HG02885 (cell line): ENCODE data around the gene MRPL36.
"Not testable (repeated sequence)": the region's sequence is repeated elsewhere in the genome, so short reads cannot be mapped to it uniquely, and the experiment has no call there.

ENCODE experiments used
- ATAC-seq: cut with Tn5 transposase; IDR thresholded peaks from one replicate; pipeline ENCODE4 v1.9.1; 2021; ENCODE audit warnings: mild to moderate bottlenecking; ENCODE audit not compliant: unreplicated experiment, poor library complexity

The MRPL36 gene

GRCh38 chr5:1800472-1801221 lies 1.0 kb upstream of the MRPL36 start:
- peak; percentile 44 for ATAC-seq

GRCh38 chr5:1799110-1799601 lies 481 bp downstream of the MRPL36 start:
- ATAC-seq: peak; percentile 29

DNA sequence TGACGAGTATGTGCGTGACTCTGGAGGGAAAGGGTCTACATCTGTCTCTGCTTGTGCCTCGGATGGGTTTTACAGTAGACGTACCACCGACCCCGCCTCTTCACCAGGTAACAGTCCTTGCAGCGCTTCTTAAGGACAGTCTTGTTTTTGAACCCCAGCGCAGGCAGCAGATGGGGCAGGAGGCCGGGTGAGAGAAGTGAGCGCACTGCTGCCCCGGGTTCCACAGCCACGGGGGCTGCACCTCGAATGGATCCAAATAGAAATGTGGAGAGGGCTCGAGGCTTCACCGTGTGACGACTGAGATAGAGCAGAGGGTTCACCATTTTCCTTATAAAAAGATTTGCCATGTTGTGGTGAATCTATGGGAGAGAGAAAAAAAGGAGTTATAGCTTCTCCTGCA lies 1.0 kb downstream of the MRPL36 start:
- not testable (repeated sequence) for ATAC-seq

- no peak for ATAC-seq
These were observed 1.8 kb downstream of the MRPL36 start for GRCh38 chr5:1797855-1798254.

DNA sequence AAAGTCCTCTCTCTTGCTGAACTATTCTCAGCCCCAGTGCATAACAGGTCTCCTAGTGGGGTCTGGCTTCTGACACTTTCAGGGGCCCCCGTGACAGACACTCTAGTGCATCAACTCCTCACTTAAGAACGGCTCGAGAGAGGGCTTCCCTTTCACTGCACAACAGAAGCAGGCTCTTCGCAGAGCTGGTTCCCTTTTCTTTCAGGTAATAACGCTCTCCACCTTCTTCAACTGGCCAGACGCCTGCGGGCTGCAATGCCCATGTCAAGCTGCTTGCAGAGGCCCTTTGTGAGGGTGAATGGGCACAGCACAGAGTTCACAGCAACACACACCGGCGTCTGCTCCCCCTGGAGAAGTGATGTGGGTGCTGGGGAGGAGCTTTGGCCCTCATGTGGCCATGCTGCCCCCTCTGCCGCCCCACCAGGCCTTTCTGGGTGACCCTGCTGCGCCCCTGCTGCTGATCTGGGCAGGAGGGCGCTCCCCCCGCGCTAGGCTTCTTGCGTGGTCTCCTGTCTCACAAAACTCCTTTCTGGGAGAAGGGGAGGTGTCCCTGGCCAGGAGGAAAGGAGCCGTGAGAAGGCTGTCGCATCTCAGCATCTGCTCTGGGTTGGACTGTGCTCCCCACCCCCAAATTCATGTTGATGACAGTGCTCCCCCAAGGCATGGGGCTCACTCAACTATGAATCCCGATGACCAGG lies 2.4 kb downstream of the MRPL36 start:
- ATAC-seq: no peak

DNA sequence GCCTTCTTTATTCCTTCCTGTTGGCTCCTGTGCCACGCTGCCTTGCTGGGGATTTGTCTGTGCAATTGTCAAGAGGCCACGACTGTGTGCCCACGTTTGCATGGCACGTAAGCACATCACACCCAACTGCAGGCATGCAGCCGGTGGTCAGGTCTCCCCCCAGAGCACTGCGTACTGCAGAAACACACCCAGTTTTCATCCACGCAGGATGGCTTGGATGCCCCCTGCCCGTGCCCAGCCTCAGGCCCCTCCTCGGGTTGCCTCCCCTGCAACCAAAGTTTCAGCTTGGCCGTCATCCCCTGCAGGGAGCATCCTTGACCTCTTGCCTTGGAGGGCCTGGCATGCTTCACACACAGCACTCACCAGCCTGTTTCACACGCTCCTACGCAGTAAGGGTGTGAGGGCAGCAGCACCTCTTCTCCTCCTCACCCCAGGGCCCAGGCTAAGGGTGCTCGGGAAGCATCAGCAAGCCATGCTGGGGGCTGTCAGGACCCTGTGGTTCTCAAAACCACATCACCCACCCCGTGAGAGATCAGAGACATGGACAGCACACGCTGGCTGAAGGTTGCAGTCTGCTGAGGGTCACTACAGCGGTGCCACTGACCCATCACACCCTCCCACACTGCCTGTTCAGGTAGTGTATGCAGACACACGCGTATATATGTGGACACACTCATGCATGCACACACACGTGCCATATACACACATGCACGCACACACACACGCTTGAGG lies 3.1 kb downstream of the MRPL36 start:
- no peak for ATAC-seq

GRCh38 chr5:1795931-1796330 lies 3.7 kb downstream of the MRPL36 start:
- no peak for ATAC-seq

GRCh38 chr5:1795506-1795905 lies 4.1 kb downstream of the MRPL36 start:
- no peak for ATAC-seq

DNA sequence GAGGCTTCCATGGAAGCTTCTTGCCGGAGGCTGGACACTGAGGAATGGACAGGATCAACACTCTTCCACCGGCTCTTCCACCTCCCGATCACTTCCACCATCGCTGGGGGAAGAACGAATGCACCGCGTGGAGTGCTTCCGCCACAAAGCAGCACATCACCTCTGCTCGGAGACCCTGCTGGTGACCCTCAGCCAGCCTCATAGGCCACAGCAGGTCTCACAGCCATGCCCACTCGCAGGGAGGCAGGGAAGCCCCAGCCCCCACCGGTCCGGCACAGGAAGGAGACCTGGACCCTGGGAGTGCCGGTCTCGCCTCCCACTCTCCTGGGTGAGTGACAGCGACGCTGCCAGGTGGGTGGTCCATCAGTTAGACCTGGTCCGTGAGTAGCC lies 4.7 kb downstream of the MRPL36 start:
- ATAC-seq: no peak

DNA sequence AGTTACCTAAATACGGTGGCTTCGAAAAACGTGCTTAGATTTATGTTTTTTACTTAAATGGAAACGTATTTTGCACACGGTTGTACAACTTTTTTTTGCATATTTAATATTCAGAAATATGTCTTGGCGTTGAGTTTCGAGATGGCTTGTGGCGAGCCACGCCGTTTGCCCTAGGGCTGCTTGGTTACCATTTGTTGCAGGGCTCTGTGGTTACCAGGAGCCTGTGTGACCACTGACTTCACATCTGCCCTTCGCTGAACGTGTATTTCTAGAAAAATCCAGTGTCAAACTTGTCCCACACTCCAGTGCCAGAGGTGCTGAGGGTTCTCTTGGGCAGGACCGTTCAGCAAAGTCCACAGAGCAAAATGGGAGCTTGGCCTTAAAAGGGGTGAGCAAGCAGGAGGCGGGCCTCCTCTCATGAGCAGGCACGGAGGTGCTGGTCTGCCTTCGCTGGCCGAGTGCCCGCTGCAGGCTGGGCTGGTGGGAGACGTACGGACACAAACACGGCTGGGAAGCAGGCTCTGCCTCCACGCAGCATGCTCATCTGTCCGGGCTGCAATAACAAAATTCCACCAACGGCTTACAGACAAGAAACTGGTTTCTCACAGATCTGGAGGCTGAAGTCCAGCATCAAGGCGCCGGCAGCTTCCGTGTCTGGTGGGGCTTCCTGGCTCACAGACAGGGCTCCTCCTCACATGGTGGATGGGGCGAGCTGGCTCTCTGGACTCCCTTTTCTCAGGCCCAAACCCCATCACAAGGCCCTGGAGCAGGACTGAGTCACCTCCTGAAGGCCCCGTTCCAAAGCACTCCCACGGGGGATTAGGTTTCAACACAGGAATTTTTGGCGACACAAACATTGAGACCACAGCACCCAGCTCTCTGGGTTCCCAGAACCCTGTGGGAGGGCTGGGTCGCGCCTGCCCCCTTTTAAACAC lies 5.4 kb downstream of the MRPL36 start:
- peak; percentile 28 for ATAC-seq

DNA sequence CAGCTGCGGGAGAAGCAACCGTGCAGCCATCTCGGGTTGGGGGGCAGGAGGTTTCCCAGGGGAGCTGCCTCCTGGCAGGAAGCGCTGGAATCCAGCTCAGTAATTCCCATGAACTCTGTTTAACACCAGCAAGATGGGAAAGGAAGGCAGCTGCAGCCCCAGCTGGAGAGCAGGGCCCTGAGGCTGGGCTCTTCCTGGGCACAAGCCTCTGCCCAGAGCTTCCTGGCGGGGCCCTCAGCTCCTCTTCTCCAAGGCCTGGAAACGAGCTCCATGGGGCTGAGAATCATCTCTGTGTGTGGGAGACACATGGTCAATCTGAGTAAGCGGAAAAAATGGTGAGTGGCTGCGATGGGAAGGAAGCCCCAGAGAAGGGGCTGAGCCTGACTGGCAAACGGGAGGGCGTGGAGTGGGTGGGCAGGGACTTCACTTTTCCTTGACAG lies 6.3 kb downstream of the MRPL36 start:
- no peak for ATAC-seq

DNA sequence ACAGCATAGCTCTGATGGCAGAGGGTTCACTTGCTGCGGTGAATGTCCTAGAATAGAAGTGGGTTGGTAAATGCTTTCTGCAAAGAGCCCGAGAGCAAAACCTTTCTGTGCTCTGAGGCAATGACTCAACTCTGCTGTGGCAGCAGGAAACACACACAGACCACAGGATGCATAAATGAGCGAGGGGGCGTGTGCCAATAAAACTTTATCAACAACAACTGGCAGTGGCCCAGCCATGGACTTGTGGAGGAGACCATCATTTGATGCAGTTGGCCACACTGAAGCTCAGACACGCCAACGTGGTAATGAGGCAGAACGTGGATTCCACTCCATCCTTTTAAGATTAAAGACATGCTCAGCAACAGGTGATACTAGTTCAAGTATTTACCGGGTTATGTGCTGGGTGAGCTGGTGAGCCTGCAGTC lies 6.8 kb downstream of the MRPL36 start:
- ATAC-seq: peak; percentile 95

DNA sequence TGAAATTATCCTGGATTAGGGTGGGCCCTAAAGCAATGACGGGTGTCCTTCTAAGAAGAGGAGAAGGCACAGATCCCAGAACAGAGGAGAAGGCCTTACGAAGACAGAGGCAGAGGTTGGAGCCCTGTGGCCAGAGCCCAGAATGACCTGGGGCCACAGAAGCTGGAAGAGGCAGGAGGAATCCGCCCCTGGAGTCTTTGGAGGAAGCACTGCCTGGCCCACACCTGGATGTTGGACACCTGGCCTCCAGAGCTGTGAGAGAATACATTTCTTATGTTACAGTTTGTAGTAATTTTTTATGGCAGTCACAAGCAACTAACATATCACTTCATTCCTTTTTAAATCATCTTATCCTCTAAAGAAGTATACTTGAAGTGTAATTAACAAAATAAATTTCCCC lies 8.5 kb downstream of the MRPL36 start:
- ATAC-seq: no peak

DNA sequence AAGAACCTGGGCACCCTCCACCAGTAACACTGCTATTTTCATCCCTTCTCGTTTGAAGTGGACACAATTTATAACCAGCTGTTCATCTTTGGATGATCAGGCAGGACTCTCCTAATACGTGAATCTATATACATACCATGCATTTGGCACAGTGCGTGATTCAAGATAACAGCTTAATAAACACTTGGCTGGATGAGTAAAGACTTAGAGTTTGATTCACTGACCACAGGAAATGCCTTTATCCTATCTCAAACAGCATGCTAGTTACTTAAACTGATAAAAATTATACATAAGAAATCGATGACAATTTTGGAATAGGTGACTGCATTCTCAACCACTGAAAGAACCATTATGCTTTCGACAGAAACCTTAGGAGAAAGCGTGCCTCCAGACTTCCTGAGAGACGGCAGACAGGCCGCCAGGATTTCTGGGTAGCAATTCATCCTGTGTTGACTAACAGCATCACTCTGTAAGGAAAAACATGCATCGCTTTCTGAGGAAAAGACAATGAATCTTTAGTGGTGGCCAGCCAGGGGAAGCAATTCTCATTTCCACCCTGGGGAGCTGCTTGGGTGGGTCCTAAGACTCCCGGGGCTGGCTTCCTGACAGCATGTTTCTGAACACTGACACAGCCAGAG lies 9.7 kb downstream of the MRPL36 start:
- ATAC-seq: no peak

GRCh38 chr5:1789438-1789833 lies 10.2 kb downstream of the MRPL36 start:
- ATAC-seq: not testable (repeated sequence)

GRCh38 chr5:1788828-1789227 lies 10.8 kb downstream of the MRPL36 start:
- no peak for ATAC-seq

GRCh38 chr5:1788200-1788599 lies 11.4 kb downstream of the MRPL36 start:
- no peak for ATAC-seq

- ATAC-seq: no peak
These were observed 12.1 kb downstream of the MRPL36 start for GRCh38 chr5:1787472-1788047.
